MM.1S (cell line): ENCODE data around the gene EXOC3.

Experiments
- DNase-seq: peaks from one replicate; pipeline ENCODE4 v3.0.0-alpha.2; 2015
- H2AFZ ChIP-seq: fragments of 300-600 bp; sonication (generic); 2 replicates; pipeline ENCODE4 v1.6.0; 2016; ENCODE audit warnings: antibody characterized with exemption, low read length
- H3F3A ChIP-seq: fragments of 300-600 bp; sonication (generic); 2 replicates; pipeline ENCODE4 v1.6.1; 2016; ENCODE audit warnings: mild to moderate bottlenecking, antibody characterized with exemption, low read length, moderate library complexity, mixed read lengths; ENCODE audit not compliant: insufficient read depth
- H3K27ac ChIP-seq: fragments of 300-600 bp; sonication (generic); 2 replicates; pipeline ENCODE4 v1.5.1; 2016; ENCODE audit warnings: mild to moderate bottlenecking, low read length
- H3K27me3 ChIP-seq: fragments of 300-600 bp; sonication (generic); replicated peaks from 2 replicates; pipeline ENCODE4 v1.6.0; 2016; ENCODE audit warnings: low read length; ENCODE audit not compliant: insufficient read depth
- H3K36me3 ChIP-seq: fragments of 300-600 bp; sonication (generic); replicated peaks from 2 replicates; pipeline ENCODE4 v1.6.1; 2016; ENCODE audit warnings: mild to moderate bottlenecking, low read length, mixed read lengths; ENCODE audit not compliant: insufficient read depth
- H3K4me1 ChIP-seq: fragments of 300-600 bp; sonication (generic); 2 replicates; pipeline ENCODE4 v1.6.1; 2016; ENCODE audit warnings: low read length, mixed read lengths
- H3K4me2 ChIP-seq: fragments of 300-600 bp; sonication (generic); 2 replicates; pipeline ENCODE4 v1.6.0; 2016; ENCODE audit warnings: low read depth, low read length
- H3K4me3 ChIP-seq: fragments of 300-600 bp; sonication (generic); 2 replicates; pipeline ENCODE4 v1.5.1; 2016; ENCODE audit warnings: low read length, mixed read lengths
- H3K79me2 ChIP-seq: fragments of 300-600 bp; sonication (generic); 2 replicates; pipeline ENCODE4 v1.6.1; 2016; ENCODE audit warnings: mixed run types, low read length, mixed read lengths
- H3K9ac ChIP-seq: fragments of 300-600 bp; sonication (generic); 2 replicates; pipeline ENCODE4 v1.6.1; 2016; ENCODE audit warnings: low read length, mixed read lengths
- H3K9me2 ChIP-seq: fragments of 300-600 bp; sonication (generic); replicated peaks from 2 replicates; pipeline ENCODE4 v1.6.1; 2016; ENCODE audit warnings: mild to moderate bottlenecking, low read length, mixed read lengths; ENCODE audit not compliant: insufficient read depth
- H3K9me3 ChIP-seq: fragments of 300-600 bp; sonication (generic); replicated peaks from 2 replicates; pipeline ENCODE4 v1.6.1; 2016; ENCODE audit warnings: mild to moderate bottlenecking, low read length, mixed read lengths; ENCODE audit not compliant: insufficient read depth
- H4K20me1 ChIP-seq: fragments of 300-600 bp; sonication (generic); 2 replicates; pipeline ENCODE4 v1.6.1; 2016; ENCODE audit warnings: mild to moderate bottlenecking, low read length, moderate library complexity, mixed read lengths; ENCODE audit not compliant: insufficient read depth
- EZH2 ChIP-seq: fragments of 300-600 bp; sonication (generic); optimal IDR thresholded peaks from 2 replicates; pipeline ENCODE3; 2017; ENCODE audit warnings: low read depth, mild to moderate bottlenecking, antibody characterized with exemption, low read length, mixed read lengths
- EZH2phosphoT487 ChIP-seq: fragments of 300-600 bp; sonication (generic); IDR thresholded peaks from 2 replicates; pipeline ENCODE4 v1.6.1; 2018; ENCODE audit warnings: antibody characterized with exemption, low read length
- TF ChIP-seq, protein P1 (sequence below): fragments of 300-600 bp; sonication (generic); IDR thresholded peaks from 2 replicates; pipeline ENCODE4 v1.5.1; 2016; ENCODE audit warnings: antibody characterized with exemption, low read length, mixed read lengths

EXOC3 gene

DNA sequence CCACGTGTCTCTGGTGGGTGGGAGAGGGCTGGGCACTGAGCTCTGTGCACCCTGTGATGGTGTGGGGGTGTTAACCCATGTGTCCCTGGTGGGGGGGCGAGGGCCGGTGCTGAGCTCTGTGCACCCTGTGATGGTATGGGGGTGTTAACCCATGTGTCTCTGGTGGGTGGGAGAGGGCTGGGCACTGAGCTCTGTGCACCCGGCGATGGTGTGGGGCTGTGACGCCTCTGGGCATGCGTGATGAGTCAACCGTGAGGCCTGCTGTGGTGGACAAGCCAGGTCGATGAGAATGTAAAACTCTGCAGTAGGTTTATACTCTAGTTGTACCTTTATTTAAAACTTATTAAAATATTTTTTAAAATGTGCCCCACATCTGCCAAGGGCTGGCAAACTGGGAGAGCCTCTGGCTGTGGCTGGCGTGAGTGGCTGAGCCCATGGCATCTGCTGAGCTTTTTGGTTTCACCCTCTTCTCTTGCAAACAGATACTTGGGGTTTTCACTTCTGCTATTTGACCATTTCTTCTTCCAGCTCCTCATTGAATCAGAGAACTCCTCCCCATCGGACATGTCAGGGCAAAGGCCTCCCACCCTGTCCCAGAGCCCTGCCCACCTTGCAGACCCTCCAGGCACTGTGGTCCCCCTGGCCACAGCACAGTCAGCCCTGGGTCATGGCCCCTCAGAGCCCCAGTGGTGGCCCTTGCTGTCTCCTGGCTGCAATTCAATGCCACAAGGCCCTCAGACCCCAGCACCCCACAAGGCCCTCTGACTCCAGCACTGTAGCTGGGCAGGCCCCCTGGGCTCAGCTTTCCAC is 18.5 kb upstream of the EXOC3 start:
- no peak overlapping the region for H3K4me3 ChIP-seq
- no peaks in the 10 kb centered on the region for H4K20me1 ChIP-seq
- peak overlapping the region; percentile 57; the same call in 1 of the 2 replicates for H3K27ac ChIP-seq
- H3K9me2 ChIP-seq, result no peaks in the 10 kb centered on the region
- H3K9ac ChIP-seq, result no peak overlapping the region
- 0 out of 2 replicates have a peak, but pooled peaks cover 3% of the 10 kb centered on the region for H3F3A ChIP-seq
- H2AFZ ChIP-seq, result peak overlapping the region; percentile 59
- TF ChIP-seq, protein P1, sequence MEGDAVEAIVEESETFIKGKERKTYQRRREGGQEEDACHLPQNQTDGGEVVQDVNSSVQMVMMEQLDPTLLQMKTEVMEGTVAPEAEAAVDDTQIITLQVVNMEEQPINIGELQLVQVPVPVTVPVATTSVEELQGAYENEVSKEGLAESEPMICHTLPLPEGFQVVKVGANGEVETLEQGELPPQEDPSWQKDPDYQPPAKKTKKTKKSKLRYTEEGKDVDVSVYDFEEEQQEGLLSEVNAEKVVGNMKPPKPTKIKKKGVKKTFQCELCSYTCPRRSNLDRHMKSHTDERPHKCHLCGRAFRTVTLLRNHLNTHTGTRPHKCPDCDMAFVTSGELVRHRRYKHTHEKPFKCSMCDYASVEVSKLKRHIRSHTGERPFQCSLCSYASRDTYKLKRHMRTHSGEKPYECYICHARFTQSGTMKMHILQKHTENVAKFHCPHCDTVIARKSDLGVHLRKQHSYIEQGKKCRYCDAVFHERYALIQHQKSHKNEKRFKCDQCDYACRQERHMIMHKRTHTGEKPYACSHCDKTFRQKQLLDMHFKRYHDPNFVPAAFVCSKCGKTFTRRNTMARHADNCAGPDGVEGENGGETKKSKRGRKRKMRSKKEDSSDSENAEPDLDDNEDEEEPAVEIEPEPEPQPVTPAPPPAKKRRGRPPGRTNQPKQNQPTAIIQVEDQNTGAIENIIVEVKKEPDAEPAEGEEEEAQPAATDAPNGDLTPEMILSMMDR, result no peak
- TF ChIP-seq EZH2, result no peak
- no peak for TF ChIP-seq EZH2phosphoT487
- peak; percentile 42 for DNase-seq
- no peaks in the 10 kb centered on the region for H3K9me3 ChIP-seq
- H3K4me2 ChIP-seq, result peak overlapping the region; percentile 45; the same call in 1 of the 2 replicates
- no peaks in the 10 kb centered on the region for H3K79me2 ChIP-seq
- no peaks in the 10 kb centered on the region for H3K36me3 ChIP-seq
- no peaks in the 10 kb centered on the region for H3K27me3 ChIP-seq
- peaks cover 9% of the 10 kb centered on the region for H3K4me1 ChIP-seq

GRCh38 chr5:425714-426113 is 17.3 kb upstream of the EXOC3 start:
- H3K27ac ChIP-seq, result no peak overlapping the region
- no peaks in the 10 kb centered on the region for H3K36me3 ChIP-seq
- no peaks in the 10 kb centered on the region for H3K79me2 ChIP-seq
- TF ChIP-seq EZH2 (no peak), EZH2phosphoT487 (no peak)
- TF ChIP-seq, protein P1, result no peak
- no peak for DNase-seq
- H3K4me2 ChIP-seq, result no peak overlapping the region
- H3K9ac ChIP-seq, result no peak overlapping the region
- no peaks in the 10 kb centered on the region for H3K27me3 ChIP-seq
- no peak overlapping the region for H3K4me3 ChIP-seq
- no peaks in the 10 kb centered on the region for H3K9me3 ChIP-seq
- H3F3A ChIP-seq, result 0 out of 2 replicates have a peak, but pooled peaks cover 3% of the 10 kb centered on the region
- H2AFZ ChIP-seq, result no peak overlapping the region
- no peaks in the 10 kb centered on the region for H3K9me2 ChIP-seq
- no peaks in the 10 kb centered on the region for H4K20me1 ChIP-seq
- peaks cover 9% of the 10 kb centered on the region for H3K4me1 ChIP-seq

- no peak overlapping the region for H3K27ac ChIP-seq
- no peak overlapping the region for H3K4me2 ChIP-seq
- H3K79me2 ChIP-seq, result no peaks in the 10 kb centered on the region
- TF ChIP-seq EZH2phosphoT487, result no peak
- TF ChIP-seq, protein P1, result no peak
- TF ChIP-seq EZH2, result no peak
- no peak overlapping the region for H2AFZ ChIP-seq
- H4K20me1 ChIP-seq, result no peaks in the 10 kb centered on the region
- H3K9ac ChIP-seq, result no peak overlapping the region
- DNase-seq, result no peak
- no peak overlapping the region for H3K4me3 ChIP-seq
- no peaks in the 10 kb centered on the region for H3K9me2 ChIP-seq
- H3K4me1 ChIP-seq, result peaks cover 9% of the 10 kb centered on the region
- H3F3A ChIP-seq, result 0 out of 2 replicates have a peak, but pooled peaks cover 3% of the 10 kb centered on the region
- no peaks in the 10 kb centered on the region for H3K9me3 ChIP-seq
- no peaks in the 10 kb centered on the region for H3K36me3 ChIP-seq
- no peaks in the 10 kb centered on the region; the same call in 1 of the 2 replicates for H3K27me3 ChIP-seq
Measured at GRCh38 chr5:426392-426976, 16.5 kb upstream of the EXOC3 start.
